Fibroblast of lung (primary cell): ENCODE results near the gene DLG2. TPM values are rescaled to one million over a fixed set of nuclear protein-coding genes. Genes with fewer than 3 reads are reported as not detected.

Experiments used
- DNase-seq, 2 donors: peaks; one replicate each; pipeline versions ENCODE4 v3.0.0 to v3.0.0-alpha.2; 2010; ENCODE audit warnings: low read depth in 2 of 2
- H2AFZ ChIP-seq: 2 replicates; pipeline ENCODE4 v1.5.1; 2012; ENCODE audit warnings: low read length, control low read depth, inconsistent platforms
- H3K27ac ChIP-seq: 2 replicates; pipeline ENCODE4 v1.5.1; 2011; ENCODE audit warnings: low read length, control low read depth; ENCODE audit not compliant: insufficient read depth
- H3K27me3 ChIP-seq: 2 replicates; pipeline ENCODE4 v1.5.1; 2011; ENCODE audit warnings: mild to moderate bottlenecking, low read length; ENCODE audit not compliant: control insufficient read depth, insufficient read depth
- H3K36me3 ChIP-seq: 2 replicates; pipeline ENCODE4 v1.5.1; 2011; ENCODE audit warnings: low read length; ENCODE audit not compliant: control insufficient read depth, insufficient read depth
- H3K4me1 ChIP-seq: 2 replicates; pipeline ENCODE4 v1.5.1; 2011; ENCODE audit warnings: low read length; ENCODE audit not compliant: control insufficient read depth, insufficient read depth; ENCODE audit errors: extremely low read depth
- H3K4me2 ChIP-seq: 2 replicates; pipeline ENCODE4 v1.5.1; 2011; ENCODE audit warnings: low read length, control low read depth; ENCODE audit not compliant: insufficient read depth; ENCODE audit errors: extremely low read depth
- H3K4me3 ChIP-seq, 4 experiments: fragments of 200-600 bp in 1 of 4; sonication (generic) in 1 of 4; replicated peaks in 1 of 4; 2 replicates each; pipeline ENCODE4 v1.5.1; 2011 to 2016; ENCODE audit warnings: low read length in 4 of 4, low read depth in 3 of 4, mild to moderate bottlenecking in 3 of 4, control low read depth in 2 of 4, inconsistent platforms in 1 of 4, mixed read lengths in 1 of 4; ENCODE audit not compliant: insufficient read depth in 1 of 4; ENCODE audit errors: control extremely low read depth in 1 of 4
- H3K79me2 ChIP-seq: 2 replicates; pipeline ENCODE4 v1.5.1; 2012; ENCODE audit warnings: mild to moderate bottlenecking, low read length, inconsistent platforms; ENCODE audit not compliant: control insufficient read depth, insufficient read depth
- H3K9ac ChIP-seq: 2 replicates; pipeline ENCODE4 v1.5.1; 2011; ENCODE audit warnings: mild to moderate bottlenecking, low read length, control low read depth; ENCODE audit not compliant: insufficient read depth
- H3K9me3 ChIP-seq: 2 replicates; pipeline ENCODE4 v1.5.1; 2012; ENCODE audit warnings: low read depth, low read length; ENCODE audit not compliant: control insufficient read depth, insufficient read depth
- H4K20me1 ChIP-seq: 2 replicates; pipeline ENCODE4 v1.5.1; 2011; ENCODE audit warnings: low read length; ENCODE audit not compliant: control insufficient read depth, insufficient read depth; ENCODE audit errors: extremely low read depth
- EZH2 ChIP-seq: IDR thresholded peaks from 2 replicates; pipeline ENCODE4 v1.5.1; 2012; ENCODE audit warnings: low read length, control low read depth, mild to moderate bottlenecking; ENCODE audit errors: missing control alignments
- polyA plus RNA-seq, 2 donors: library from polyadenylated mRNA; depleted of rRNA in 1 of 2; stranded (reverse) in 1 of 2; unstranded in 1 of 2; fragments of >200 nt; gene quantifications; 2 replicates each; pipeline ENCODE4 v1.2.1, GENCODE V29; 2011 to 2012; ENCODE audit warnings: missing spikeins in 1 of 2
- total RNA-seq: library from RNA; depleted of rRNA; stranded (reverse); fragments of >200 nt; gene quantifications from 2 replicates; pipeline ENCODE4 v1.2.1, GENCODE V29; 2014
- TF ChIP-seq, protein P1 (sequence below), 2 donors: IDR thresholded peaks in 1 of 2; conservative IDR thresholded peaks in 1 of 2; 1 replicate in 1 of 2; 2 replicates in 1 of 2; pipeline ENCODE4 v1.5.1; 2011 to 2012; ENCODE audit warnings: low read length in 2 of 2, control low read depth in 1 of 2, inconsistent platforms in 1 of 2, low read depth in 1 of 2, mild to moderate bottlenecking in 1 of 2

The DLG2 gene
- total and polyA plus RNA-seq, 2 donors (not counting 1 experiment from before 2014, with no cell fraction given) = 0.77 to 2.3 TPM

DNA sequence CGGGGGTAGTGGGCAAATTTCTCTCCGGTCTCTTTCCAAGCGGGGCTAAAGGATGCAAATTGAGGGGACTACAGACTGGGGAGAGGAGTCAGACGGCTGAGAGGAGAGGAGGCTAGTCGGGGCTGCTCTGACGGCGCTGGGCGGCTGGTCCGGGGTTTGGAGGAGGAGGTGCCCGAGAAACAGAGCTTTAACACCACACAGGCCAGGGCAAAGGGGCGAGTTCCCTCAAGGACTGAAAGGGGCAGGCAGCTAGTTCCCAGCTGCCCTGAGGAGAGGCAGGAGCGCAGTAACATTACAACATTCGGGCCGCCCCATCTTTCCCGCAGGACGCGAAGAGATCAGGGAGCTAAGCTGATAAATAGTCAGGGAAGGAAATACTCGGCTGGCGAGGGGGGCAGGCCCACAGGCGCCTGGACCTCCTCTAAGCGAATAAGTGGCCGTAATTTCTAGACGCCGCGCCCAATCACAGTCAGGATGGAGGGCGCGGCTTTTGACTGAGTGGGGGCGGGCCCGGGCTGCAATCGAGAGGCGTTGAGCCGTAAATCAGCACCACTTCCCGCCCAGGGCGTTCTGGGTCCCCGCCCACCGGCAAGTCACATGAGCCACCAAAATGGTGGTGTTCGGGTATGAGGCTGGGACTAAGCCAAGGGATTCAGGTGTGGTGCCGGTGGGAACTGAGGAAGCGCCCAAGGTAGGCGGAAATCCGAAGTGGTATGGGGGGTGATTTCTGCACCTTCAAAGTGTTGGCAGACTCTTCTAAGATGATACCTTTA lies 1.0 kb upstream of the DLG2 start, which contains the start of gene TMEM126B:
TMEM126B (plus strand) TSS at position 596 of the 773 bp plus-strand sequence; CDS start at position 611, 15 bp downstream.
- peak; percentile 96 to 97 for DNase-seq
- no peaks in the 10 kb centered on the region for H3K36me3 ChIP-seq
- H3K79me2 ChIP-seq = peaks cover 28% of the 10 kb centered on the region
- no peaks in the 10 kb centered on the region for H3K9me3 ChIP-seq
- H3K4me3 ChIP-seq = peak within 1 kb of the TSS; percentile 51 to 88 (median 73)
- no peaks in the 10 kb centered on the region for H3K4me1 ChIP-seq
- H3K9ac ChIP-seq = peak within 1 kb of the TSS; percentile 59
- peak within 1 kb of the TSS; percentile 78 for H2AFZ ChIP-seq
- peak within 1 kb of the TSS; percentile 81 for H3K27ac ChIP-seq
- H4K20me1 ChIP-seq = no peaks in the 10 kb centered on the region
- TF ChIP-seq, protein P1, sequence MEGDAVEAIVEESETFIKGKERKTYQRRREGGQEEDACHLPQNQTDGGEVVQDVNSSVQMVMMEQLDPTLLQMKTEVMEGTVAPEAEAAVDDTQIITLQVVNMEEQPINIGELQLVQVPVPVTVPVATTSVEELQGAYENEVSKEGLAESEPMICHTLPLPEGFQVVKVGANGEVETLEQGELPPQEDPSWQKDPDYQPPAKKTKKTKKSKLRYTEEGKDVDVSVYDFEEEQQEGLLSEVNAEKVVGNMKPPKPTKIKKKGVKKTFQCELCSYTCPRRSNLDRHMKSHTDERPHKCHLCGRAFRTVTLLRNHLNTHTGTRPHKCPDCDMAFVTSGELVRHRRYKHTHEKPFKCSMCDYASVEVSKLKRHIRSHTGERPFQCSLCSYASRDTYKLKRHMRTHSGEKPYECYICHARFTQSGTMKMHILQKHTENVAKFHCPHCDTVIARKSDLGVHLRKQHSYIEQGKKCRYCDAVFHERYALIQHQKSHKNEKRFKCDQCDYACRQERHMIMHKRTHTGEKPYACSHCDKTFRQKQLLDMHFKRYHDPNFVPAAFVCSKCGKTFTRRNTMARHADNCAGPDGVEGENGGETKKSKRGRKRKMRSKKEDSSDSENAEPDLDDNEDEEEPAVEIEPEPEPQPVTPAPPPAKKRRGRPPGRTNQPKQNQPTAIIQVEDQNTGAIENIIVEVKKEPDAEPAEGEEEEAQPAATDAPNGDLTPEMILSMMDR (conservative IDR thresholded peaks at IDR 0.05 in 1 of 2, IDR thresholded peaks at IDR 0.05 in 1 of 2; ENCODE audit: low read depth in 1 of 2, low read length in 2 of 2) = no peak
- no peak for TF ChIP-seq EZH2
- peak within 1 kb of the TSS; percentile 88 for H3K4me2 ChIP-seq
- H3K27me3 ChIP-seq = no peaks in the 10 kb centered on the region

DNA sequence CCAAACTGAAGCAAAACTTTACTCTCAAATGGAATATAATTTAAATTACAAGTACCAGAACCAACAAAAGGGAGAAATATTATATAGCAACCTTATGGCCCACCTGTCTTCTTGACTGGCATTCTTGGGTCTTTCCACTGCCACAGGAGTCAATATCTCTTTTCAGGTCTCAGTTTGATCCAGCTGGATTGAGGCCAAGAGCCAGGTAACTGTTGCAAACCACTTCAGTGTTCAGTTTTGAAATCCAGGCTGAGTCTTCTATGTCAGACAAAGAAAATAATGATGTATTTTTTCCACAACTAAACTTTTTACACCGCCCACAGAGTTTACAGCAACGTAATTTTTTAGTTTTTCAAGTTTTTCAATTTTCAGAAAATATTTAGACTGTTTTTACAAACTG lies 648 bp downstream of the DLG2 start:
- Histone ChIP-seq H3K4me3 (peak overlapping the region; percentile 24 to 87 (median 67)), H3K9ac (no peak overlapping the region), H3K27ac (no peak overlapping the region)

DNA sequence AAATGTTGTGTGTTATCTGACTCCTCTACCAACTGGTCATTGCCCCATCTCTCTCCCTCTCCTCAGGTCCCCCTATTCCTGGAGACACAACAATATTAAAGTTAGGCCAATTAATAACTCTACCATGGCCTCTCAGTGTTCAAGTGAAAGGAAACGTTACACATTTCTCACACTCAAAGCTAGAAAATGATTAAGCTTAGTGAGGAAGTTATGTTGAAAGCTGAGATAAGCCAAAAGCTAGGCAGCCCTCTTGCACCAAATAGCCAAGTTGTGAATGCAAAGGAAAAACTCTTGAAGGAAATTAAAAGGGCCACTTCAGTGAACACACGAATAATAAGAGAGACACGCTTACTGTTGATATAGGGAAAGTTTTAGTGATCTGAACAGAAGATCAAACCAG lies 6.9 kb downstream of the DLG2 start:
- no peak overlapping the region for H2AFZ ChIP-seq
- no peak for DNase-seq
- TF ChIP-seq, protein P1 (conservative IDR thresholded peaks at IDR 0.05 in 1 of 2, IDR thresholded peaks at IDR 0.05 in 1 of 2; ENCODE audit: low read depth in 1 of 2, low read length in 2 of 2) = no peak
- no peak for TF ChIP-seq EZH2

More for the DNA sequence above, 648 bp downstream of the DLG2 start:
- Histone ChIP-seq H2AFZ (peak overlapping the region; percentile 40), H3K79me2 (peaks cover 28% of the 10 kb centered on the region), H3K4me2 (peak overlapping the region; percentile 88), H3K36me3 (no peaks in the 10 kb centered on the region), H3K4me1 (no peaks in the 10 kb centered on the region), H3K27me3 (no peaks in the 10 kb centered on the region), H3K9me3 (no peaks in the 10 kb centered on the region), H4K20me1 (no peaks in the 10 kb centered on the region)
- TF ChIP-seq EZH2 = no peak
- TF ChIP-seq, protein P1 (conservative IDR thresholded peaks at IDR 0.05 in 1 of 2, IDR thresholded peaks at IDR 0.05 in 1 of 2; ENCODE audit: low read depth in 1 of 2, low read length in 2 of 2) = no peak
- no peak for DNase-seq

More for the DNA sequence above, 6.9 kb downstream of the DLG2 start:
- H3K36me3 ChIP-seq = no peaks in the 10 kb centered on the region
- H4K20me1 ChIP-seq = no peaks in the 10 kb centered on the region
- no peaks in the 10 kb centered on the region for H3K27me3 ChIP-seq
- no peaks in the 10 kb centered on the region for H3K9me3 ChIP-seq
- H3K79me2 ChIP-seq = no peaks in the 10 kb centered on the region
- H3K27ac ChIP-seq = no peak overlapping the region
- H3K9ac ChIP-seq = no peak overlapping the region
- no peaks in the 10 kb centered on the region for H3K4me1 ChIP-seq
- H3K4me2 ChIP-seq = no peak overlapping the region
- no peak overlapping the region for H3K4me3 ChIP-seq
